HG03354 (cell line): ENCODE results near the gene AP1M1.

Experiments used
- ATAC-seq: cut with Tn5 transposase; IDR thresholded peaks from one replicate; pipeline ENCODE4 v1.9.1; 2021; ENCODE audit warnings: mild to moderate bottlenecking; ENCODE audit not compliant: unreplicated experiment, poor library complexity, severe bottlenecking

AP1M1 gene

DNA sequence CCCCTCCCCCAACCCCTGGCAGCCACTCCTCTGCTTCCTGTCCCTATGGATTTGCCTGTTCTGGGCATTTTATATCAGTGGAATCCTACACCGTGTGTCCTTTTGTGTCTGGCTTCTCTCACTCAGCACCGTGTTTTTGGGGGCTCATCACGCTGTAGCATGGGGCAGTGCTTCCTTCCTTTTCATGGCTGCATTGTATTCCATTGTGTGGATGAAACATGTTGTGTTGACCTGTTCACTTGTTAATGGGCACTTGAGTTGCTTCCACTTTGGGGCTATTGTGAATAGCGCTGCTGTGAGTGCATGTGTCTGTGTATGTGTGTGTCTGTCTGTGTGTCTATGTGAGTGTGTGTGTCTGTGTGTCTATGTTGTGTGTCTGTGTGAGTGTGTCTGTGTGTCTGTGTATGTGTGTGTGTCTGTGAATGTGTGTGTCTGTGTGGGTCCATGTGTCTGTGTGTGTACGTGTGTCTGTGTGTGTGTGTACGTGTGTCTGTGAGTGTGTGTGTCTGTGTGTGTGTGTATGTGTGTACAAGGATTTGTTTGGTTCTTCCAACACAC lies 57.2 kb downstream of the AP1M1 start:
- ATAC-seq, result no peak

DNA sequence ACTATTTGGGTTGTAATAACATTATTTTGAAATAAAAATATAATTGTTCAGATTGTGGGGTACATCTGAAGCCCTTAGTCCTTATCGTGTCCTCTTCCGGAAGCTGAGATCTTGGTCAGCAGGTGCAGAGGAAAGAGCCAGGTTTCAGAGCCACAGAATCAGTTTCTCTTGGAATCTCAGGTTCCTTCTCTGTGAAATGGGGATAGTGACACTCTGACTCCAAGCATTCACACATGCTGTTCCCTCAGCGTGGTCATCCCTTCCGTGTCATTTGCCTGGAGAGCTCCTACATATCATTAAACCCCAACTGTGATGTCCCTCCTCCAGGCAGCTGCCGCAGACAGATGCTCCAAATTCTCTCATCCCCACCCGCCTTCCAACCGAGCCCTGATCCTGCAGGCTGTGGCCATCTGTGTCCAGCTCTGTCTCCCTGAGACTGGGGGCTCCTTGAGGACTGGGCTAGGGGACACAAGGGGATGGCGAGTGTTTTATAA lies 59.8 kb downstream of the AP1M1 start:
- ATAC-seq, result no peak

DNA sequence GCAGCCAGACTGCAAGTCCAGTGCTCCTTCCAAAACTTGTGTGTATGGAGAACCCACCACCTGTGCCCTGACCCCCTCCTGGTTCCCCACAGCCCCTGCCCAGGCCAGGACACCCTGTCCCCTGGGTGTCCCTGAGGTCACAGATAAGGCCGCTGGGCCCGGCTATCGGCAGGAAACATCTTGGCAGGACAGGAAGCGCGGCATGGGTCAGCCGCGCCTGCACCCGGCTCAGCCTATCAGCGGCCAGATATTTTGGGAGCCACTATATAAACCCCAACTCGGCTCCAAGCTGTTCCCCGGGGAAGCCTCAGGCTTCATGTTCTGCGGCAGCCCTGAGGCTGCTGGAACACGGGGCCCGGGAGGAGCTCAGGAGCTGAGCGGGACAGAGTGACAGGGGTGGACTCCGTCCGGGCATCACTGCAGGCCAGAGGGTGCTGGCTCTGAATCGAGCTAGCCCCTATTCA lies 60.8 kb downstream of the AP1M1 start:
- no peak for ATAC-seq

DNA sequence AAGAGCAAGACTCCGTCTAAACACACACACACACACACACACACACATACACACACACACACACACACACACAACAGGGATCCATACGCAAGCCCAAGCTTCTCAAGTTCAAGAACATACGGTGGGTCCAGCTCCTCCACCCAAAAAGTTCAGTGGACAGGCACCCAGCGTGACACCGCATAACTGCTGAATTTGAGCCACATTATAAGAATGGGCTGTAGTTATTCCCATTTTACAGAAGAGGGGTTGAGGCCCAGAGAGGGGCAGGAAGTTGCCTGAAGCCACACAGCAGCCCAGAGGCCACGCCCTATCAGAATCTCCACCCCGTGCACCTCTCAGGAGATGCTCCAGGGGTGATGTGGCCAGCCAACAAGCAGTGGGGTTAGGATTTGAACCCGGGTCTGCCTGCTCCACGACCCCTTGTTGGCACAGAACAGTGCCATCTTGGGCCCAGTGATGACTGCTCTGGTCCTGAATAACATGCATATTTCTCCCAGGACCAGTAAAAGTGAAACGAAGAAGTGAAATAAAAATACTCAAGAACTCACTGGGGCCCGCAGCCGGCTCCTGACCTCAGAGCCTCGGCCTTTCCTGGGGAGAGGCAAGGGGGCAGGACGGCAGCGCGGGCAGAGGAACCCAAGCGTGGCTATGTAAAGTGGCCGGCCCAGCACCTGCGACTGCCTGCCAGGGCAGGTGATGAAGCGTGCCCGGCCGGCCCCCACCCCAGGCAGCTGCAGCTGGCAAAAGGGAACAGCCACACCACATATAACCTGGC lies 61.9 kb downstream of the AP1M1 start:
- ATAC-seq, result no peak

DNA sequence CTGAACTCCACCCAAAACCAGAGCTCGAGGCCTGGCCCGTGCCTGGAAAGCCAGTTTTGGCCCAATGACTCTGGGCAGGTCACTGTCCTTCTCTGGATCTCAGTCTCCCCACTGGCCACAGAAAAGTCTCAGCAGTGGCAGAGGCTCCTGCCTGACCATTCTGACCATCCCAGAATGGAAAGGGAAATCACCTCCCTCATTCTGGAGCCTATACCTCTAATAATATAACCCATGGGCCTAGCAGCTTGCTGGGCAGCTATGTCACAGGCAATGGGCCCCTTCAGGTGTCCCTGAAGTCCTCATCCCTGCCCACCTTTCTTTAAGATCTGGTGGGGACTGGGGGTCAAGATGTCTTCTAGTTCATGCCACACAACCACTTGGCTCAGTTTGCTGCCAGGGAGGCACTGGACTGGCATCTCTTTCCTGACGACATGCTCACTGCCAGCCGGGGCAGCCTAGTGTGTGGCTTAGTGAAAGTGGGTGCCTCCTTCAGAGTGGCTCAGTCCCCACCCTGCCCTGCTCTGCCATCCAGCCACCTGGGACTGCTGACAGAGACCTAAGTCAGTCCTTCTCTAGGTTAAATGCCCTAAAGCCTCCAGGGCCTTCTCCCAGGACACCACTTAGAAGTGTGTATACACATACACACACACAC lies 62.6 kb downstream of the AP1M1 start:
- no peak for ATAC-seq

DNA sequence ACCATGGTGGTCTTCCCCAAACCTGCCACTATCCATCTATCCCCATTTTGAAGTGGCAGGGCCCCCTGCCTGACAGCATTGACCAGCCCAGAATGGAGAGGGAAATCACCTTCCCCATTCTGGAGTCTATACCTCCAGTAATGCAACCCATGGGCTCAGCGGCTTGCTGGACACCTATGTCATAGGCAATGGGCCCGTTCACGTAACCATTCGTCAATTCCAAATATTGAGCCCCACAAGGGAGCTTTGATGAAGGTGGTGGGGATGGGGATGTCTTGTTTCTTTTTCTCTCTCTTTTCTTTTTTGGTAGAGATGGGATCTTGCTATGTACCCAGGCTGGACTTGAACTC lies 63.1 kb downstream of the AP1M1 start:
- ATAC-seq, result no peak

DNA sequence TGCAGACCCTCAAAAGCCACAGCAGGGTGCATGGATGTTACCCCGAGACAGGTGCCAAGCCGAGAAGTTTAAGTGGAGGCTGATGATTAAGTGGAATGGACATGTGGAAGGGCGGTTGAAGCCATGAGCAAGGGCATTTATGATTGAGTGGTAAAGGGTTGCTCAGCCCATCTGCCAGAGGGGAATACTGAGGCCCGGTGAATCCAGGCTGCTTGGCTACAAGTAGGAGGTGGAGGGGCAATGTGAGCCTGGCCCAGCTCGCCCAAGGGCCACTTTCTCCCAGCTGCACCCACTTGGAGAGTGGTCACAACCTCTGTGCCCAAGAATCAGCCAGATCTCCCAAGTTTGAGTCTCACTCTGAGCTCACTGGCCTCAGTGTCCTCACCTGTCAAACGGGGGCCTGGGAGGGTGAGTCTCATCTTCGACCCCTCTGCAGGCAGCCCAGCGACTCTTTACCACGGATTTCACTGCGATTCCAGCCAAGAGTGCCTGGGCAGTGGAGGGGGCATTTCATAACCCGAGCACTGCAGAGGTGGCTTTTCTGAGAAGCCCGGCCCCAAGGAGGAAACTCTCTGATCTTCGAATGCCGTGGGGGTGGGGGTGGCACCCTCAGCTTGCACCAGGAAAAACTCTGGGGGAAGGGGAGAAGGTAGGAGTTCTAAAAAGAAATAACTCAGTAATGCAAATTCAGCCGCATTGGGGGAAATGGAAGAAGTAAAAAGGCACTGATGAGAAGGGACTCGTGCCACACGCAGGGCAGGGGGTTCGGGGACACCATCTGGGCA lies 64.1 kb downstream of the AP1M1 start:
- ATAC-seq, result no peak

DNA sequence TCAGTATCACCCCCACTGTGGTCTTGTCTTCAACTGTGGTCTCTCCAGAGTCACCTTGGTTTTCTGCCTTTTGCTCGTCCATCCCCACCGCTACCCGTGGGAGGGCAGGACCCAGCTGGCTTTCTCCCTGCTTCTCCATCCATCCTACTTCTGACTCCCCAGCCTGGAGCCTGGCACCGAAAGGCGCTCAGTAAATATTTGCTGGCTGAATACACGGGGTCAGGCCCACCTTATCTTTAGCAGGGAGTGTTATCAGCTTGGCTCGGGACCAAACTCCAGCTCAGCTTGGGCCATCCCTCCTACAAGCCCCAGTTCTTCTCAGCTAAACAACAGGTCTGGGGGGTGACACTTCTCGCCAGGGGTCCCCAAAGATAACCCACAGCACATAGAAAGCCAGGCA lies 64.9 kb downstream of the AP1M1 start:
- ATAC-seq, result no peak

DNA sequence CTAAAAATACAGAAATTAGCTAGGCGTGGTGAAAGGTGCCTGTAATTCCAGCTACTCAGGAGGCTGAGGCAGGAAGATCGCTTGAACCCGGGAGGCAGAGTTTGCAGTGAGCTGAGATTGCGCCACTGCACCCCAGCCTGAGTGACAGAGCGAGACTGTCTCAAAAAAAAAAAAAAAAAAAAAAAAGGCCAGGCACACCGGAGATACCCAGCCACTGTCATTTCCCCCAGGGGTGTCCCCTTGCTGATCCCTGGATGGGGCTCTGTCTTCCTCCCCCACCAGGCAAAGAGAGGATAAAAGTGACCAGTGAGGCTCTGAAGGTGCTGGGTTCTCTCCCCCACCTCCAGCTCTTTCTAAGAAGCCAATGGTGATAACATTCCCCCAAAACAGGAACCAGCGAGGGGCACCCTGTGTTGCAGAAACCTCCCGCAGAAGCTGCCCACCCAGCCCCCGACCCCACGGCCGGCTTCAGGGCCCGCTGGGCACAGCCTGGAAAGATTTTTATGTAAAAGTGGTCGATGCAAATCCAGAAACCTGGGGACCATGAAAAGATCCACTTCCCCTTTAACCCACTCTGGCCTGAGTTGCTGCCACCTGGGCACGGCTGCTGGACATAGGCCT lies 65.5 kb downstream of the AP1M1 start:
- ATAC-seq, result no peak

DNA sequence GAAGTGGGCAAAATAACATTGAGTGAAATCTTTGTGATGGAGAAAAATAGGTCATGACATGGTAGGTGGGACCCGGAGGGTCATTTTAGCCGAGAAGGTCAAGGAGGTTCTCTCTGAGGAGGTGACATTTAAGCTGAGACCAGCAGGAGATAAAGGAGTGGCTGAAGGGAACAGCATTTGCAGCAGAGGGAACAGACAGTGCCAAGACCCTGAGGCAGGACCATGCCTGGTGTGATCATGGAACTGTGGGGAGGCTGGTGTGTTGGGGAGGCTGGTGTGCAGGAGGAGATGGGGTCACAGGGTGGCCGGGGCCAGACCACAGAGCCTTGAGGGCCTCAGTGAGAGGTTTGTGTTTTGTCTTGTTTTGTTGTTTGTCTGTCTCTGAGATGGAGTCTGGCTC lies 67.5 kb downstream of the AP1M1 start:
- ATAC-seq, result no peak

DNA sequence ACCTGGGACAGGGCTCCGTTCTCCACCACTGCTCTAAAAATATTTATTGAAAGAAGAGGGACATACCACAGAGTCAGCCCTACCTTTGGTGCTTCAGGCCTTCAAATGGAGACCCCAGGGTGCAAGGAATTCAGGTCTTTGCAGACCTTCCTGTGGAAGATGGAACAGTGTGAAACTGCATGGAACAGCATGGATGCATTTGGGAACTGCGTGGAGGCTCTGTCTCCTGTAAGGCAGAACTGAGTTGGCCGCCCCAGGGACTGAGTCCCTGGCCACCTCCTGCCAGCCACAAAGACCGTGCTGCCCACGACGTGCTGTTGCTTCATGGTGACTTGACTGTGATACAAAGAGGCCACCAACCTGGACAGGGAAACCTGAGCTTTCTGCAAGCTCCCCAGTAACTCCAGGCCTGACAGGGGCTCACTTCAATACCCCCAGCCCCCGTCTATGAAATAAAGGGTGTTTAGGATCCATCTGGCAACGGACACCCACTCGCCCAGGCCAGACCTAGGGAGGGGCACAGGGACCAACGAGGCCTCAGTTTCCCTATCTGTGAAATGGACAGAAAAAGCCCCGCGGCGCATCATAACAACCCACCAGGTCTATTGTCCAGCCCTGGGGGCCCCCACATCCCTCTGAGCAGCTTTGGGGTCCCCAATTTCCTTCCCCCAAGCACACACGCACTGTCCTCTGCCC lies 68.3 kb downstream of the AP1M1 start:
- no peak for ATAC-seq

DNA sequence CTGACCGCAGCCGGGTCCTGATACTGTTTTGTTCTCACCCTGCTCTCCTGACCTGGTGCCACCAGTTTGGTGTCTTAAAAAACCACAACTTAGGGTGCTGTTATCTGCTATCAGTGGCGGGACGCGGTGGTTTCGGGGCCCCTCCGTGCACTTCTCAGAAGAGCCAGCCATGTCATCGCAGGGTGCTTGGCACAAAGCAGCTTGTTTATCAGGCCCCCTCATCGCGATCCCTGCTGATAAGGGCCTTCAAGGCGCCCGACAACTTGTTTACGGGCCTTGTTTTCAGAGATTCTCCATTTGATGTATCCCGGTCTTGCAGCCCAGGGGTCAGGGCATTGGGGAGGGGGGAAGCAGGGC lies 68.9 kb downstream of the AP1M1 start:
- no peak for ATAC-seq

DNA sequence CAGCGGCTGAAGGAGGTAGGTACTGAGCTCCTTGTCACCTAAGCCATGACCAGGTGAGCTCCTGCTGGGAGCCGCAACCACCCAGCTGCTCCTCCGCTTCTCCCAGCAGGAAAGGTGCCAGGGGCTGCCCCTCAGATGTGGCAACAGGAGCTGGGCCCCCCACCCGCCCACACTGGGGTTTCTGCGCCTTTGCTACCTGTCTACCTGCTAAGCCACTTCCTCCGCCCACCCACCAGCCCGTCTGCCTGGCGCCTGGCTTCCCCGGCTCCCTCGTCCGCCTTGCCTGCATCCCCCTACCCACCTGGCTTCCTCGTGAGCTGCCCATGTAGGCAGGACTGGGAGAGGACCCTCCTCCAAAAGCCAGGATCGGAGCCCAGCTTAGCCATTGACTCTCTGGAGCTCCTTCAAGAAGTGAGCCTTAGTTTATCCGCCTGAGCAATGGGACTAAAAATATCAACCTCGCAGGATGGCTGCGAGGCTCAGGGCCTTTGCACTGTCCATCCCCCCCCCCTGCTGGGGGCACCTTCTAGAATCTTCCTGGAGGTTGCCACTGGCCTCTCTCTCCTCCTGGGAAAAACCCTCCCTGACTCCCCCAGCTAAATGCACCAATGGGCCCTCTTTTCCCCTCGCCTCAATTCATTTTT lies 71.1 kb downstream of the AP1M1 start:
- ATAC-seq, result no peak

DNA sequence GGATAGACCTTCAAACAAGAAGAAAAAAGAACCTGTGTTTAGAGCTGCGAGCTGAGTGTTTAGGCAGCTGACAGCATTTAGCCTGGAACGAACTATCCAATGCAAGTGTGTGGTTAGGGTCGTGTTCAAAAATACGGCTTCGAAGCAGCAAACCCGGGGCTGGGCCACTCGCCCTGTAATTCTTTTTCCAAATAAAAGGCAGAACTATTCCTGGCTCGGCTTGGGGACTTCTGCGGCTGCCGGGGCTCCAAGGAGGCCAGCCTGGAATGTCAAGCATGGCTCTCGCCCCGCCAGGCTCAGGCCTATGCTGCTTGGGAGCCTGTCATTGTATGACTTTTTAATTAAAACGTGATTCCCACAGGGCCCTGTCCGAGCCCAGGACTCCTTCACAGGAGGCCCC lies 75.2 kb downstream of the AP1M1 start:
- no peak for ATAC-seq

DNA sequence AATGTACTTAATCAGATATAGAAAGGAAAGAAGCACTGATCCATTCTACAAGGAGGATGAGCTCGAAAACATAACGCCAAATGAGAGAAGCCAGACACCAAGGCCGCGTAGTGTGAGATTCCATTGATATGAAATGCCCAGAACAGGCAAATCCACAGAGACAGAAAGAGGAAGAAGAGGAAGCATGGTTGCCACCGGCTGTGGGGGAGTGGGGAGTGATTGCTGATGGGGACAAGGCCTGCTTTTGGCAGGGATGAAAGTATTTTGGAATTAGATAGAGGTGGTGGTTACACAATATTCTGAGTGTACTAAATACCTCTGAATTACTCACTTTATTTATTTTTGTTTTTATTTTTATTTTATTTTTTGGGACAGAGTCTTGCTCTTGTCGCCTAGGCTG lies 76.7 kb downstream of the AP1M1 start:
- ATAC-seq, result no peak

DNA sequence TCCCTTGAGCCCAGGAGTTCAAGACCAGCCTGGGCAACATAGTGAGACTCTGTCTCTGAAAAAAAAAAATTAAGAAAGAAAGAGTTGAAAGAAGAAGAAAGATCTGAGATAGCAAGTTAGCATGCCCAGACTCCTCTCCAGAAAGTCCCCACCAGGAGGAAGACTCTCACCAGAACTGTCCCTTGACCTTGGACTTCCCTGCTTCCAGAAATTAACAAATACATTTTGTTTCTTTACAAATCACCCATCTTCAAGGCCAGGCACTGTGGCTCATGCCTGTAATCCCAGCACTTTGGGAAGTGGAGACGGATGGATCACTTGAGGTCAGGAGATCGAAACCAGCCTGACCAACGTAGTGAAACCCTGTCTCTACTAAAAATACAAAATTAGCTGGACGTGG lies 82.6 kb downstream of the AP1M1 start:
- ATAC-seq, result no peak

DNA sequence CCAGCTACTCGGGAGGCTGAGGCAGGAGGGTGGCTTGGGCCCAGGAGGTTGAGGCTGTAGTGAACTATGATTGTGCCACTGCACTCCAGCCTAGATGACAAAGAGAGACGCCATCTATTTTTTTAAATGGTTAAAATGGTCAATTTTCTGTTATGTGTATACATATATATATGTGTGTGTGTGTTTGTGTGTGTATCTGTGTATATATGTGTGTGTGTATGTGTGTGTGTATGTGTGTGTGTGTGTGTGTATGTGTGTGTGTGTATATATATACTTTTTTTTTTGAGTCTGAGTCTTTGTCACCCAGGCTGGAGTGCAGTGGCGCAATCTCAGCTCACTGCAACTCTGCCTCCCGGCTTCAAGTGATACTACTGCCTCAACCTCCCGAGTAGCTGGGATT lies 84.0 kb downstream of the AP1M1 start:
- ATAC-seq, result no peak

DNA sequence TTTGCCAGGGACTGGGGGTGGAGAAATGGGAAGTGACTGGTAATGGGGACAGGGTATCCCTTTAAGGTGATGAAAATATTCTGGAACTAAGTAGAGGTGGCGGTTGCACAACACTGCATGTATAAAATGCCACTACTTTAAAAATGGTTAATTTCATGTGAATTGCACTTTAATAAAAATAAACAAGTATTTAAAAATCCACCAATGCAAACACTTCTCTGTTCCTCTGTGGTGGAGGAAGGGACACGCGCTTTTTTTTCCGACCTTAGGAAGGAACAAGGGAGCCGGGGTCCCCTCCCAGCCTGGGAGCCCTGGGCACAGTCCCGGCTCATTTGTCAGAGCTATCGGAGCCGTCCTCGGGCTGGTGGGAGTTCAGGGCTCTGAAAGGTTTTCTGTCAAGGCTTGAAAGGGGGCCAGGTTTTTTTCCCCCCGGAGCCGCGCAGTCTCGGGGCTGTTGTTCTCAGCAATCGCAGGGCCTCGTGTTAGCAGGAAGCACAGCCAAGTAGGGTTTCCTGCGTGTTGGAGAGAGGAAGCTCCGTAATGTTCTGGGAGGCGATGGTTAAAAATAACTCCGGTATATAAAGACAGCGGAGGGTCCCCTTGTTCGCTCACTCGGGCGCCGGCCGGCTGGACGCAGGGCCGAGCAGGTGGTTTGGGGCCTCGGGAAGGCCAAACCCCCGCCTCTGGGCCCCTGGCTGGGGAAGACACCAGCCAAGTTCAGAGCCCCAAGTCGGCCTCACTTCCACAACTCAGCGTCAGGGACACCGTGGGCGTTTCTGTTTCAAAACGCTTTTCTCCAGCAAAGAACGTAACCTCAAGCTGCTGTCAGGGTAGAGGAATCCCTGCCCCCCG lies 85.7 kb downstream of the AP1M1 start:
- no peak for ATAC-seq
